Cerebellar cortex (tissue), 1 donor: Measurements from ENCODE around the gene SLC6A13.
"Not testable (repeated sequence)": the region's sequence is repeated elsewhere in the genome, so short reads cannot be mapped to it uniquely, and the experiment has no call there.

ENCODE experiments used
- DNase-seq: peaks from one replicate; pipeline ENCODE4 v3.0.0-alpha.2; 2015; ENCODE audit warnings: low spot score

Gene SLC6A13

DNA sequence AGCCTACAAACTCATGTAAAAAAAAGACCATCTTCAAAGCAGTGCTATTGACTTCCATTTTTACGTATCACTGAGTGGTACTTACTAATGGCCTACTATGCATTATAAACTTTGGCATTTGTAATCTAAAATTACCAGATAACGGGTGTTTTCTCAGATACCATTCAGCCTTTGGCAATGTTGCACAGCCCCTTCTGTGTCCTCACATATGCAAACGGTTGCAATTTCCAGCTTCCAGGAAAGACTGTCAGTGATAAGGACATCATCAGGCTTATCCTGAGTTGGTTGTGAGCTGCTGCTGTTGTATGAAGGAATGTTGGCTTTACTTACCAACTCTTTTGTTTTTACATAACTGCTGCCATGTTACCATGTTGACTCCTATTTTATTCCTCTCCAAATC lies 1.6 kb upstream of the SLC6A13 start:
- no peak for DNase-seq

GRCh38 chr12:263574-263973 lies 938 bp upstream of the SLC6A13 start:
- DNase-seq = no peak

DNA sequence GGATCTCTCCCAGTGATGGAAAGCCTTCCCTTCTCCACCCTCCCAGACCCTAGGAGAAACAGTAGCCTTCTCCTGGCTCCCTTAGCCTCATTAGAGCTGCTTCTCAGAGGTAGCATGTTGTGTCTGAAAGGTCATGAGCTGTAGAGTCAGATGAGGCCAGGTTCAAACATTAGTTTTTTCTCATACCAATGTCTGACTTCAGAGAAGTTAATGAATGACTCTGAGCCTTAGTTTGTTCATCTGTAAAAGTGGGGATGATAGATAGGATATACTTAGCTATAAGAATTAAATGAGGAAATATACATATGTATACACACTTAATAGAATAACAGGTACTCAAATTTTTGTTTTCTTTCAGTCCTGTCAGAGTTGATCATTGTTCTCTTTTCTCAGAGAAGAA lies 523 bp downstream of the SLC6A13 start:
- DNase-seq = no peak

DNA sequence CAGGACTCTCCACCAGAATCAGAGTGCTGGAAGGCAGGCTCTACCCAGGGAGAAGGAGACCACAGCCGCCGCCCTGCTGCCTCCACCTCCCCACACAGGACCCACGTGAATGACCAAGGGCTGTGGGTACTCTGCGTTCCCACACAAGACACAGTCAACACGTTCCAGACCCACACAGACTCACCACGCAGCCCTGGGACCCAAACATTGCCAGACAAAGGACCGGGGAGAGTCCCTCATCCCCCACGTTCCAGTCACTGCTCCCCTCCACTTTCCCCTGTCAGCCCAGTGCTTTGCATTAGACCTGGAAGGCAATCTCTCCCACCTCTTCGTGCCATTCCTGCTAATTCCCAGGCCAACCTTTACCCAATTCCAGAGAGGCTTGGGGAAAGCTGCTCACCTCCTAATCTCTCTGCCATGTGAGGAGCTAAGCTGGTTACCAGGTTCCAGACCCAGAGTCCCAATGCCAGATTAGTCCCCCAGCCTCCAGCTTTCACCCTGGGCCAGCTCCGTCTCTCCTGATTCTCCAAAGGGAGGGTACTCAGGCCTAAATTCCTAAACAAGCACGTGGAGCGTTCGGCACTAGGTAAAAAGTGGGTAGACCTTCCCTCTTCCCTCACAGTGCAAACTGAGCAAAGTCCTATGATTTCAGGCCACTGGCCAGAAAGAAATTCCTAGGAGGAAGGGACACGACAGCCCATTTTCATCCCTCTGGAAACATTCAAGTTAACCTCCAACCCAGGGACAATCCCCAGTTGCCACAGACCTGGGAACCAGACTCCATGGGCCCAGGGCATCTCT lies 4.9 kb downstream of the SLC6A13 start:
- DNase-seq = no peak

DNA sequence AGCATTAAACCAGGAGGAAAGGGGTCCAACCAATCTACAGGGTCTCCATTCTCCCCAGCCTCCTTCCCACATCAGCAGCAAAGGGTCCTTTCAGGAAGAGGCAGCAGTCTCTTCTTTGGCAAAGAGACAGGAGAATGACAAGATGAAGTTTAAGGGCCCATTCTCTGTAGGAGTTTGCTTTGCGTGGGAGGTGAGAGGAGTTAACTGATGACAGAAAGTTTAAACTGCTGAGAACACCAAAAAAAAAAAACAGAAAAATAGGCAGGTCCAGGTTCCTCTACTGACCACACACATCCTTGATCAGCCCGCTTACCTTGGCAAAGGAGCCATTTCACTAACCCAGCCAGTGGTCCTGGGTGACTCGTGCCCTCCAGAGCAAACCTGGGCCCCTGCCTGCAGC lies 5.7 kb downstream of the SLC6A13 start:
- no peak for DNase-seq

- no peak for DNase-seq
These were observed 6.4 kb downstream of the SLC6A13 start for GRCh38 chr12:256225-256624.

GRCh38 chr12:254912-255311 lies 7.7 kb downstream of the SLC6A13 start:
- no peak for DNase-seq

- DNase-seq = no peak
These were observed 8.6 kb downstream of the SLC6A13 start for GRCh38 chr12:254039-254438.

DNA sequence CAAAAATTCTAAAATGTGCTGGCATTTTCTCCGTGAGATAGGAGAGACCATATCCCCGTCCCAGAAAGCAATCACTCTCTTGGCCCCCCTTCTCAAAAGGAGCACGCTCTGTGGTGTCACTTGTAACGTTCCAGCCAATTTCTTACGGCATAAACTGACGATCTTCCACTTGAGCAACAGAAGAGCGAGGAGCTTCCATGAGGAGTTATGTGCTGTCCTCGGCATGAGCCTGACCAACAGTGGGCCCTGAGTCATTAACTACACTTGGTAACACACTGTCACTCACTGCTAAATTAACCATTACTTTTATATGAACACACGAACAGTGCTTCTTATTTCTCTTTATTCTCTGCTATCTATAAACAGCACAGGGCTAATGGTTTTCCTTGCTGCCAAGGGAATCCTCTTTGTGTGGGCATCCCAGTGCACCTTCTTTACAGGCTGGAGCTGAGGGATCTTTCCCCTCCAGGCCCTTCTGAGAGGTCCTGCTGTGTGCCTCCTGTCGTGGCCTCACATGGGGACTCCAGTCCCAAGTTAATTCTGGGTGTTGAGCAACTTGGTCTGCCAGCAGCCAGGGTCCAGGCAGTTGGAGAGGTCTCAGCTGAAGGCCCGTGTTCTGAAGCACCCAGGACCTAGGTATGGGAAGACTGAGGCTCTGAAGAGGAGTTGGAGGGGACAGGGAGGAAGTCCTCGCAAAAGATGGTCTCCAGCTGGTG lies 9.4 kb downstream of the SLC6A13 start:
- DNase-seq = no peak

GRCh38 chr12:252636-253035 lies 10.0 kb downstream of the SLC6A13 start:
- DNase-seq = no peak

DNA sequence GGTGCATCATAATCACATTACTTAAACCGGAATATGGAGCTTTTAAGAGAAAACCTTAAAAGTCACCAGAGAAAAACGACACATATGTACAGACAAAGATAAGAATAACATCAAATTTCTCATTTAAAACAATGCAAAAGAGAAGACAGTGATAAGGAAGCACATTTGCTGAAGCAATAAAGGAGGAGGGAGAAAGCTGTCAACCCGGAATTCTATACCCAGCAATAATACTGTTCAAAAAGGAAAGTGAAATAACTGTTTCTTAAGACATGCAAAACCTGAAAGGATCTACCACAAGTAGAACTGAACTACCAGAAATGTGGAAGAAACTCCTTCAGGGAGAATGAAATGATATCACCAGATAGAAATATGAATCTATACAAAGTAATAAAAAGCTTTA lies 15.4 kb downstream of the SLC6A13 start:
- no peak for DNase-seq

- DNase-seq = no peak
These were observed 19.3 kb downstream of the SLC6A13 start for GRCh38 chr12:243381-243780.

DNA sequence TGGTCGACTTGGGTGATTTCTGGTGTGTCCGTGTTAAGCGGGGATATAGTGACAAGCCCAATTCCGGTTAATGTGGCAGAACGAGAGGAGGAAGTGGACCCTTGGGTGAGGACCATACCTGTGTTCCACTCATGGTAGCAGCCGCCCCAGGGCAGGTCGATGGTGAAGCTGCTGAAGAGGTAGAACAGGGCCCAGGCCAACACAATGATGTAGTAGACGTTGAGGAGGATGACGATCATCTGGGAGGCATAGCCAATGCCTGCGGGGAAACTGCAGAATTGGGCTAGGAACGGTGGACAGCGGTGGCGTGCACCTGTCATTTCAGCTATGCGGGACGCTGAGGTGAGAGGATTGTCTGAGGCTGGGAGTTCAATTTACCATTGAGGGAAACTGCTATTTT lies 20.1 kb downstream of the SLC6A13 start:
- no peak for DNase-seq

DNA sequence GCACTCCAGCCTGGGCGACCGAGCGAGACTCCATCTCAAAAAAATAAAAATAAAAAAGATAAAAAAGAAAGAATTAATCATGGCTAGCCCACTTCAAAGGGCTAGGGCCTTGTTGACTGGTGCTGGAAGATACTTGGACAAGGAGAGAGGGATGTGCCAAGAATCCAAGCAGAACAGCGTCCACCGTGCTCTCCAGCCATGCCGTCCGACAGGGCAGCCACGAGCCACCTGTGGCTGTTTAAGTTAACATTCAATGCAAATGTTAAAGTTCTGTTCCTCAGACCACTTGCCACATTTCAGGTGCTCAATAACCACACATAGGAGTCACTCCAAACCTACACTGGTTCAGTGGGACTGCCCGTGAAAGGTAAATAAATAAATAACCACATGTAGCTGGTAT lies 21.4 kb downstream of the SLC6A13 start:
- DNase-seq = no peak

GRCh38 chr12:240566-240965 lies 22.1 kb downstream of the SLC6A13 start:
- DNase-seq = no peak

GRCh38 chr12:238736-239398 lies 23.8 kb downstream of the SLC6A13 start:
- no peak for DNase-seq

GRCh38 chr12:238116-238515 lies 24.5 kb downstream of the SLC6A13 start:
- DNase-seq = no peak

DNA sequence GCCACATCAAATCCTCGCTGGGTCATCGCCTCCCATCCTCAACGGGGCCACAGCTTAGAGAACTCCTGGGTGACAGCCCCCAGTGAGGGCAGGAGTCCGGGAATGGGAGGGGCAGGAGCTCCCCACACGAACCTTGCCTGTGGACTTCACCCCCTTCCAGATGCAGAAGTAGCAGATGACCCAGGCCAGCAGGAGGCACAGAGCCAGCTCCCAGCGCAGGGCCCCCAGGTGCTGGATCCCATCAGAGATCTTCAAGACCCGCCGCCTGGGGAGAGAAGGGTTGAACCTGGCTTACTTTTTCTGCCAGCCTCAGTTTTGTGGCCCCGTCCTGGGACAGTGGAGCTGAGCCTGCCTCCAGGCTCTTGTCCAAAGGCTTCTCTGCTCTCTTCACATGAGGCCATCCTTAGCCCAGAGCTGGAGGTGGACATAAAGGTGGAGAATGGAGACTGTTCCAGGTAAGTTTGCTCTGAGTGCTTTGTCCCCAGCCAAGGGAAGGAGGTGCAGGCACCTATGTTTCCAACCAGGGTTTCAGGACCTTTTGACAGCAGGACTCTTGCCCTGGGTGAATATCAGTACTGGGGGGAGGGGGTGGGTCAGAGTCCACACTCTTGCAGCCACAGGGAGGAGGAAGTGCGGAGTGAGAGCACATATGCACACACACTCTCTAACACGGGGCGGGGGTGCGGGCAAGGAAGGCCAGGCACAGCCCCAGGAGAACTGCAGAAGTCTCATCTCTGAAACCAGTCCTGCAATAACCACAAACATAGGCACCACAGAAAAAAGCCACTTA lies 25.4 kb downstream of the SLC6A13 start:
- DNase-seq = no peak

DNA sequence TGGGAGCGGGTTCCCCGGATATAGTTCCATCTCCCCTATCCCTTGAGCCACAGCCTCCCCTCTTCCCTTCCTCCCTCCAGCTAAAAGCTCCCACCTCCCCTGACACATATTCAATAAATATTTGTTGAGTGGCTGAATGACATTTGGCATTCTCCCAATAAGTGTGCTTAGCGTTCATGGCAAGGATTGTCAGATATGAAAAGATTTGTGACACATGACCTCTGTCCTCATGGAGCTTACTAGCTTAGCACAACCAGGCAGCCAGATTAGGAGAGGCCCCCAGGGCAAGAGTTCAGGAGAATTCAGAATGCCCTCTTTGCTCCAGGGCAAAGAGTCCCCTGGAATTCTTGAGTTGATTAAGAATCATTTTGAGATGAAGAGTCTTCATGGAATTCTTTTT lies 26.2 kb downstream of the SLC6A13 start:
- no peak for DNase-seq

GRCh38 chr12:235967-236366 lies 26.7 kb downstream of the SLC6A13 start:
- DNase-seq = not testable (repeated sequence)

DNA sequence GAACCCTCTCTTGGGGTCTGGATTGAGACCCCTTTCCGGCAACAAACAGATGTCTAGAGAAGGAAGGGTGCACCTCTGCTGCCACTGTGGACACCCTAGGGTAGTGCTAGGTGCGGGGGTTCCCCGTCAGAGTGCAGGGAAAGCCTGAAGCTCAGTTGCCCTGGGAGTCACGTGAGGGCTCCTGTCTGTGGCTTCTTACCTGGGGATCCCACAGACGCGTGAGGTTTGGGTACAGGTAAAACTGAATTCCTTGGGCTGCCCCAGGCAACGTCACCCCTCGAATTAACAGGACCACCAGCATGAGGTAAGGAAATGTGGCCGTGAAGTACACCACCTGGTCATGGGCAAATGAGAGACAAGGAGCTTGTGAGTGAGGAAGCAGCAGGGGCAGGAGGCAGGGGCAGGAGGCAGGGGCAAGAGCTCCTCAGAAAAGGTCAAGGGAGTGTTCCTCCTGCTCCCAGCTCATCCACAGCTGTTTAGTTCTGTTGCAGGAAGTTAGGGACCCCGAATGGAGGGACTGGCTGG lies 27.7 kb downstream of the SLC6A13 start:
- DNase-seq = no peak

GRCh38 chr12:234019-234418 lies 28.6 kb downstream of the SLC6A13 start:
- no peak for DNase-seq
